HEK293 (cell line): ENCODE measurements around the gene CTBP2.
"Not testable (repeated sequence)": the region's sequence is repeated elsewhere in the genome, so short reads cannot be mapped to it uniquely, and the experiment has no call there.

Source experiments
- CTCF ChIA-PET: fragments of 350-600 bp; formaldehyde crosslinking; extraction: SDS; loops from one replicate; lab custom pipeline; 2021; ENCODE audit warnings: antibody characterized with exemption; lab: Yijun Ruan, JAX
- POLR2A ChIA-PET: fragments of 300-600 bp; formaldehyde crosslinking; extraction: SDS; loops from one replicate; lab custom pipeline; 2020; ENCODE audit warnings: antibody characterized with exemption, inconsistent platforms; lab: Yijun Ruan, JAX
- H3K27ac ChIP-seq: fragments of 200-500 bp; sonication (Bioruptor generic); 2 replicates; pipeline ENCODE4 v1.5.1; 2014; ENCODE audit warnings: low read depth, low read length, control low read depth, inconsistent platforms; ENCODE audit errors: extremely low read depth
- H3K36me3 ChIP-seq, 2 experiments: fragments of 200-500 bp in 1 of 2; sonication (Bioruptor generic) in 1 of 2; 1 replicate in 1 of 2; 2 replicates in 1 of 2; pipeline ENCODE4 v1.5.1; 2014 to 2017; ENCODE audit warnings: inconsistent platforms in 2 of 2, low read length in 2 of 2; ENCODE audit not compliant: control insufficient read depth in 2 of 2, insufficient read depth in 1 of 2
- H3K4me1 ChIP-seq: fragments of 200-500 bp; sonication (Bioruptor generic); 2 replicates; pipeline ENCODE4 v1.5.1; 2014; ENCODE audit warnings: mild to moderate bottlenecking, low read length, inconsistent platforms; ENCODE audit not compliant: control insufficient read depth, insufficient read depth
- H3K4me3 ChIP-seq: 2 replicates; pipeline ENCODE4 v1.5.1; 2011; ENCODE audit warnings: low read depth, mild to moderate bottlenecking, control low read depth, low read length, moderate library complexity
- H3K9me3 ChIP-seq: fragments of 200-500 bp; sonication (Bioruptor generic); 2 replicates; pipeline ENCODE4 v1.5.1; 2014; ENCODE audit warnings: low read depth, low read length, inconsistent platforms; ENCODE audit not compliant: control insufficient read depth, insufficient read depth
- GLI2 ChIP-seq: fragments of 450-650 bp; formaldehyde crosslinking; IDR thresholded peaks from 2 replicates; pipeline ENCODE4; 2017; ENCODE audit warnings: missing biosample characterization, missing genetic modification characterization, low read depth, borderline replicate concordance
- OSR2 ChIP-seq: fragments of 450-650 bp; formaldehyde crosslinking; IDR thresholded peaks from 2 replicates; pipeline ENCODE4 v1.5.1; 2016; ENCODE audit warnings: missing biosample characterization, missing genetic modification characterization
- PRDM1 ChIP-seq: fragments of 450-650 bp; formaldehyde crosslinking; IDR thresholded peaks from 2 replicates; pipeline ENCODE4; 2016; ENCODE audit warnings: missing biosample characterization, missing genetic modification characterization
- ZFP37 ChIP-seq: fragments of 450-650 bp; formaldehyde crosslinking; IDR thresholded peaks from 2 replicates; pipeline ENCODE4 v1.5.1; 2016; ENCODE audit warnings: missing biosample characterization, missing genetic modification characterization
- ZNF146 ChIP-seq: fragments of 450-650 bp; formaldehyde crosslinking; IDR thresholded peaks from 2 replicates; pipeline ENCODE4 v1.5.1; 2016; ENCODE audit warnings: missing biosample characterization, missing genetic modification characterization
- ZNF169 ChIP-seq: fragments of 450-650 bp; formaldehyde crosslinking; IDR thresholded peaks from 2 replicates; pipeline ENCODE4 v1.5.1; 2016; ENCODE audit warnings: missing biosample characterization, missing genetic modification characterization
- ZNF2 ChIP-seq: fragments of 450-650 bp; formaldehyde crosslinking; IDR thresholded peaks from 2 replicates; pipeline ENCODE4 v1.5.1; 2016; ENCODE audit warnings: missing biosample characterization, missing genetic modification characterization
- ZNF560 ChIP-seq: fragments of 450-650 bp; formaldehyde crosslinking; IDR thresholded peaks from 2 replicates; pipeline ENCODE4 v1.5.1; 2017; ENCODE audit warnings: missing biosample characterization, missing genetic modification characterization, borderline replicate concordance
- ZNF626 ChIP-seq: fragments of 450-650 bp; sonication (Bioruptor Pico); formaldehyde crosslinking; IDR thresholded peaks from 2 replicates; pipeline ENCODE4 v1.5.1; 2018; ENCODE audit warnings: missing biosample characterization, missing genetic modification characterization, inconsistent platforms
- ZNF664 ChIP-seq: fragments of 450-650 bp; formaldehyde crosslinking; IDR thresholded peaks from 2 replicates; pipeline ENCODE4 v1.5.1; 2016; ENCODE audit warnings: missing biosample characterization, missing genetic modification characterization
- ZNF677 ChIP-seq: fragments of 450-650 bp; IDR thresholded peaks from 2 replicates; pipeline ENCODE4 v1.5.0; 2018; ENCODE audit warnings: missing biosample characterization, mild to moderate bottlenecking, missing genetic modification characterization, moderate library complexity
- ZNF707 ChIP-seq: fragments of 450-650 bp; formaldehyde crosslinking; IDR thresholded peaks from 2 replicates; pipeline ENCODE4 v1.5.1; 2016; ENCODE audit warnings: missing biosample characterization, missing genetic modification characterization
- ZNF776 ChIP-seq: fragments of 450-650 bp; formaldehyde crosslinking; IDR thresholded peaks from 2 replicates; pipeline ENCODE4 v1.5.0; 2017; ENCODE audit warnings: missing biosample characterization, missing genetic modification characterization, borderline replicate concordance
- ZNF837 ChIP-seq: fragments of 450-650 bp; formaldehyde crosslinking; IDR thresholded peaks from 2 replicates; pipeline ENCODE4 v1.5.1; 2016; ENCODE audit warnings: missing biosample characterization, missing genetic modification characterization
- ZXDB ChIP-seq: fragments of 450-650 bp; formaldehyde crosslinking; IDR thresholded peaks from 2 replicates; pipeline ENCODE4 v1.5.1; 2016; ENCODE audit warnings: missing biosample characterization, missing genetic modification characterization
- TF ChIP-seq, protein P1 (sequence below): fragments of 450-650 bp; formaldehyde crosslinking; optimal IDR thresholded peaks from 2 replicates; pipeline ENCODE3; 2016; ENCODE audit warnings: missing biosample characterization, mild to moderate bottlenecking, missing genetic modification characterization
- TF ChIP-seq, protein P2 (sequence below): fragments of 450-650 bp; formaldehyde crosslinking; IDR thresholded peaks from 2 replicates; pipeline ENCODE4 v1.5.1; 2016; ENCODE audit warnings: missing biosample characterization, missing genetic modification characterization
- TF ChIP-seq, protein P3 (sequence below): fragments of 450-650 bp; formaldehyde crosslinking; IDR thresholded peaks from 2 replicates; pipeline ENCODE4 v1.5.1; 2016; ENCODE audit warnings: missing biosample characterization, missing genetic modification characterization
- TF ChIP-seq, protein P4 (sequence below): fragments of 450-650 bp; formaldehyde crosslinking; IDR thresholded peaks from 2 replicates; pipeline ENCODE4 v1.5.1; 2016; ENCODE audit warnings: missing biosample characterization, missing genetic modification characterization
- TF ChIP-seq, protein P5 (sequence below): fragments of 450-650 bp; formaldehyde crosslinking; IDR thresholded peaks from 2 replicates; pipeline ENCODE4 v1.5.1; 2017; ENCODE audit warnings: missing biosample characterization, missing genetic modification characterization

The CTBP2 gene

DNA sequence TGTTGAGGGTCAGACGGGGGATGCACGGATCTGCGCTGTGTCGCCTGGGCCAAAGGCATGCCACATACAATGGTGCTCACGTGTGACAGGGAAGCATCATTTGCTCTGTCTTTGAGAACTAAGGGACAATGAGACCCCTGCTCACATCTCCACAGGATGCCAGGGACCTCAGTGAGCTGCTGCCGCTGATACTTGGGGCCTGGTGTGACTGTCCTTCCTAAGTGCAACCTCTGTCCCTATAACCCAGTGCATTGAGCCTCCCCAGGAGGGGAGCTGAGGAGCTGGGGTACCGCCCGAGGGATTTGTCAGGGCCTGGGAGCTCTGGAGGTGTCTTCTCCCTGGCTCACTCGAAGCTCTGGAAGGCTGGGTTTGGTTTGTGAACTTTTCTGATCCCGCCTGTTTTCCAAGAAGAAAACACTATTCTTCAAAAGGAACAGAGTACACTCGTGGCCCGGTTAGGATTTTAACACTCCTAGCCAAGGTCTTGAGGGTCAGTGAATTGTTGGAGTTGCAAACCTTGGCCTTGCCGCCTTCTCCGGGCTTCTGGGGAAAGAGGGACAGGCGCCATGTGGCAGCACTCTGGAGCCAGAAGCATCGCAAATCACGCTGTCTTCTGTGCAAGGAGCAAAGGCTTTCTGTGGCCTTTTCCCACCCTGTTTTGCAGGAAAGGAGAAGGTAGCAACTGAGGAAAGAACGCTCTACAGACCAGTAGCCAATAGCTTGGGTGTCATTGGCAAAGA lies 26.2 kb upstream of the CTBP2 start:
- TF ChIP-seq ZNF776 (tag by site-specific recombination), result no peak
- no peak for TF ChIP-seq ZFP37 (tag by site-specific recombination)
- no peak for TF ChIP-seq ZNF2
- no peak for TF ChIP-seq ZNF560 (tag by site-specific recombination)
- TF ChIP-seq, protein P1, sequence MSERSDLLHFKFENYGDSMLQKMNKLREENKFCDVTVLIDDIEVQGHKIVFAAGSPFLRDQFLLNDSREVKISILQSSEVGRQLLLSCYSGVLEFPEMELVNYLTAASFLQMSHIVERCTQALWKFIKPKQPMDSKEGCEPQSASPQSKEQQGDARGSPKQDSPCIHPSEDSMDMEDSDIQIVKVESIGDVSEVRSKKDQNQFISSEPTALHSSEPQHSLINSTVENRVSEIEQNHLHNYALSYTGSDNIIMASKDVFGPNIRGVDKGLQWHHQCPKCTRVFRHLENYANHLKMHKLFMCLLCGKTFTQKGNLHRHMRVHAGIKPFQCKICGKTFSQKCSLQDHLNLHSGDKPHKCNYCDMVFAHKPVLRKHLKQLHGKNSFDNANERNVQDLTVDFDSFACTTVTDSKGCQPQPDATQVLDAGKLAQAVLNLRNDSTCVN (tag by site-specific recombination), result no peak
- TF ChIP-seq ZNF837, result no peak
- no peak for TF ChIP-seq ZNF626
- TF ChIP-seq GLI2 (tag by site-specific recombination), result no peak
- TF ChIP-seq PRDM1 (tag by site-specific recombination), result no peak
- TF ChIP-seq, protein P2, sequence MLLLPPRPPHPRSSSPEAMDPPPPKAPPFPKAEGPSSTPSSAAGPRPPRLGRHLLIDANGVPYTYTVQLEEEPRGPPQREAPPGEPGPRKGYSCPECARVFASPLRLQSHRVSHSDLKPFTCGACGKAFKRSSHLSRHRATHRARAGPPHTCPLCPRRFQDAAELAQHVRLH (tag by site-specific recombination), result no peak
- TF ChIP-seq, protein P3, sequence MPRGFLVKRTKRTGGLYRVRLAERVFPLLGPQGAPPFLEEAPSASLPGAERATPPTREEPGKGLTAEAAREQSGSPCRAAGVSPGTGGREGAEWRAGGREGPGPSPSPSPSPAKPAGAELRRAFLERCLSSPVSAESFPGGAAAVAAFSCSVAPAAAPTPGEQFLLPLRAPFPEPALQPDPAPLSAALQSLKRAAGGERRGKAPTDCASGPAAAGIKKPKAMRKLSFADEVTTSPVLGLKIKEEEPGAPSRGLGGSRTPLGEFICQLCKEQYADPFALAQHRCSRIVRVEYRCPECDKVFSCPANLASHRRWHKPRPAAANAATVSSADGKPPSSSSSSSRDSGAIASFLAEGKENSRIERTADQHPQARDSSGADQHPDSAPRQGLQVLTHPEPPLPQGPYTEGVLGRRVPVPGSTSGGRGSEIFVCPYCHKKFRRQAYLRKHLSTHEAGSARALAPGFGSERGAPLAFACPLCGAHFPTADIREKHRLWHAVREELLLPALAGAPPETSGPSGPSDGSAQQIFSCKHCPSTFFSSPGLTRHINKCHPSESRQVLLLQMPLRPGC (tag by site-specific recombination), result no peak
- no peak for TF ChIP-seq ZNF707
- no peak for TF ChIP-seq ZNF169 (tag by site-specific recombination)
- TF ChIP-seq ZXDB (tag by site-specific recombination), result no peak
- TF ChIP-seq OSR2, result no peak
- TF ChIP-seq ZNF677, result no peak
- TF ChIP-seq ZNF664 (tag by site-specific recombination), result no peak
- TF ChIP-seq, protein P4, sequence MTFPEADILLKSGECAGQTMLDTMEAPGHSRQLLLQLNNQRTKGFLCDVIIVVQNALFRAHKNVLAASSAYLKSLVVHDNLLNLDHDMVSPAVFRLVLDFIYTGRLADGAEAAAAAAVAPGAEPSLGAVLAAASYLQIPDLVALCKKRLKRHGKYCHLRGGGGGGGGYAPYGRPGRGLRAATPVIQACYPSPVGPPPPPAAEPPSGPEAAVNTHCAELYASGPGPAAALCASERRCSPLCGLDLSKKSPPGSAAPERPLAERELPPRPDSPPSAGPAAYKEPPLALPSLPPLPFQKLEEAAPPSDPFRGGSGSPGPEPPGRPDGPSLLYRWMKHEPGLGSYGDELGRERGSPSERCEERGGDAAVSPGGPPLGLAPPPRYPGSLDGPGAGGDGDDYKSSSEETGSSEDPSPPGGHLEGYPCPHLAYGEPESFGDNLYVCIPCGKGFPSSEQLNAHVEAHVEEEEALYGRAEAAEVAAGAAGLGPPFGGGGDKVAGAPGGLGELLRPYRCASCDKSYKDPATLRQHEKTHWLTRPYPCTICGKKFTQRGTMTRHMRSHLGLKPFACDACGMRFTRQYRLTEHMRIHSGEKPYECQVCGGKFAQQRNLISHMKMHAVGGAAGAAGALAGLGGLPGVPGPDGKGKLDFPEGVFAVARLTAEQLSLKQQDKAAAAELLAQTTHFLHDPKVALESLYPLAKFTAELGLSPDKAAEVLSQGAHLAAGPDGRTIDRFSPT (tag by site-specific recombination), result no peak
- TF ChIP-seq, protein P5, sequence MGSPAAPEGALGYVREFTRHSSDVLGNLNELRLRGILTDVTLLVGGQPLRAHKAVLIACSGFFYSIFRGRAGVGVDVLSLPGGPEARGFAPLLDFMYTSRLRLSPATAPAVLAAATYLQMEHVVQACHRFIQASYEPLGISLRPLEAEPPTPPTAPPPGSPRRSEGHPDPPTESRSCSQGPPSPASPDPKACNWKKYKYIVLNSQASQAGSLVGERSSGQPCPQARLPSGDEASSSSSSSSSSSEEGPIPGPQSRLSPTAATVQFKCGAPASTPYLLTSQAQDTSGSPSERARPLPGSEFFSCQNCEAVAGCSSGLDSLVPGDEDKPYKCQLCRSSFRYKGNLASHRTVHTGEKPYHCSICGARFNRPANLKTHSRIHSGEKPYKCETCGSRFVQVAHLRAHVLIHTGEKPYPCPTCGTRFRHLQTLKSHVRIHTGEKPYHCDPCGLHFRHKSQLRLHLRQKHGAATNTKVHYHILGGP (tag by site-specific recombination), result no peak
- H3K4me1 ChIP-seq, result no peaks in the 10 kb centered on the region
- H3K36me3 ChIP-seq, result no peaks in the 10 kb centered on the region
- ChIA-PET POLR2A (no interaction called here), CTCF (no interaction called here)
- no peak overlapping the region for H3K27ac ChIP-seq
- H3K4me3 ChIP-seq, result no peak overlapping the region
- no peaks in the 10 kb centered on the region for H3K9me3 ChIP-seq

DNA sequence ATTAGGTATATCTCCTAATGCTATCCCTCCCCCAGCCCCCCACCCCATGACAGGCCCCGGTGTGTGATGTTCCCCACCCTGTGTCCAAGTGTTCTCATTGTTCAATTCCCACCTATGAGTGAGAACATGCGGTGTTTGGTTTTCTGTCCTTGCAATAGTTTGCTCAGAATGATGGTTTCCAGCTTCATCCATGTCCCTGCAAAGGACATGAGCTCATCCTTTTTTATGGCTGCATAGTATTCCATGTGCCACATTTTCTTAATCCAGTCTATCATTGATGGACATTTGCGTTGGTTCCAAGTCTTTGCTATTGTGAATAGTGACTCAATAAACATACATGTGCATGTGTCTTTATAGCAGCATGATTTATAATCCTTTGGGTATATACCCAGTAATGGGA lies 18.7 kb upstream of the CTBP2 start:
- H3K4me1 ChIP-seq, POLR2A ChIA-PET, H3K4me3 ChIP-seq, CTCF ChIA-PET, H3K9me3 ChIP-seq, H3K36me3 ChIP-seq, H3K27ac ChIP-seq: not testable (repeated sequence)
- TF ChIP-seq ZNF146 (tag by site-specific recombination), result peak; percentile 94
- TF ChIP-seq, protein P2 (tag by site-specific recombination), result 0 out of 2 replicates have a peak, but pooled peaks have one; percentile 13
